ENCODE results near the gene SCAND1.
"Not testable (repeated sequence)": the region's sequence is repeated elsewhere in the genome, so short reads cannot be mapped to it uniquely, and the experiment has no call there.

DNA sequence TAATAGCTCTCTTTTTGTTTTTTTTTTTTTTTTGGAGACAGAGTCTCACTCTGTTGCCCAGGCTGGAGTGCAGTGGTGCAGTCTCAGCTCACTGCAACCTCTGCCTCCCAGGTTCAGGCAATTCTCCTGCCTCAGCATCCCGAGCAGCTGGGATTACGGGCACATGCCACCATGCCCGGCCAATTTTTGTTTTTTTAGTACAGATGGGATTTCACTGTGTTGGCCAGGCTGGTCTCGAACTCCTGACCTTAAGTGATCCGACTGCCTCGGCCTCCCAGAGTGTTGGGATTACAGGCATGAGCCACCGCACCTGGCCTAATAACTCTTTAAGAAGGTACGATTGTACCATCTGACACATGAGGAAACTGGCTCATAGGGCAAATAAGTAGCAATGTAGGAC, 42.2 kb upstream of the SCAND1 start:
- not testable (repeated sequence) for TF ChIP-seq EZH2 (IDR thresholded peaks at IDR 0.05)
- TF ChIP-seq, protein P1, sequence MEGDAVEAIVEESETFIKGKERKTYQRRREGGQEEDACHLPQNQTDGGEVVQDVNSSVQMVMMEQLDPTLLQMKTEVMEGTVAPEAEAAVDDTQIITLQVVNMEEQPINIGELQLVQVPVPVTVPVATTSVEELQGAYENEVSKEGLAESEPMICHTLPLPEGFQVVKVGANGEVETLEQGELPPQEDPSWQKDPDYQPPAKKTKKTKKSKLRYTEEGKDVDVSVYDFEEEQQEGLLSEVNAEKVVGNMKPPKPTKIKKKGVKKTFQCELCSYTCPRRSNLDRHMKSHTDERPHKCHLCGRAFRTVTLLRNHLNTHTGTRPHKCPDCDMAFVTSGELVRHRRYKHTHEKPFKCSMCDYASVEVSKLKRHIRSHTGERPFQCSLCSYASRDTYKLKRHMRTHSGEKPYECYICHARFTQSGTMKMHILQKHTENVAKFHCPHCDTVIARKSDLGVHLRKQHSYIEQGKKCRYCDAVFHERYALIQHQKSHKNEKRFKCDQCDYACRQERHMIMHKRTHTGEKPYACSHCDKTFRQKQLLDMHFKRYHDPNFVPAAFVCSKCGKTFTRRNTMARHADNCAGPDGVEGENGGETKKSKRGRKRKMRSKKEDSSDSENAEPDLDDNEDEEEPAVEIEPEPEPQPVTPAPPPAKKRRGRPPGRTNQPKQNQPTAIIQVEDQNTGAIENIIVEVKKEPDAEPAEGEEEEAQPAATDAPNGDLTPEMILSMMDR (IDR thresholded peaks at IDR 0.05) = not testable (repeated sequence)
